Naive thymus-derived CD4-positive, alpha-beta T cell (primary cell): ENCODE measurements around the gene BMP4. TPM values are rescaled to one million over a fixed set of nuclear protein-coding genes. Genes with fewer than 3 reads are reported as not detected.

ENCODE experiments used
- ATAC-seq: fragments of 150-1000 bp; cut with Tn5 transposase; 2 replicates; pipeline ENCODE4 v1.10.0; 2021; ENCODE audit warnings: mild to moderate bottlenecking, moderate library complexity
- CTCF ChIA-PET: fragments of 350-600 bp; sonication (Branson Sonifier 250); formaldehyde crosslinking; loops from one replicate; lab custom pipeline; 2021; ENCODE audit warnings: antibody characterized with exemption; lab: Charles Lee
- POLR2A ChIA-PET: fragments of 350-600 bp; sonication (Branson Sonifier 250); formaldehyde crosslinking; loops from one replicate; lab custom pipeline; 2021; ENCODE audit warnings: antibody characterized with exemption, inconsistent platforms; lab: Charles Lee
- DNase-seq, 9 donors: peaks; one replicate each; pipeline versions ENCODE4 v3.0.0 to v3.0.0-alpha.2; 2020 to 2022; ENCODE audit warnings: mixed read lengths in 1 of 9
- H3K27ac ChIP-seq: one replicate; pipeline ENCODE4 v1.7.0; 2013; ENCODE audit warnings: mild to moderate bottlenecking, low read depth, low read length, moderate library complexity
- H3K27me3 ChIP-seq, 2 donors: one replicate each; pipeline ENCODE4 v1.7.0; 2013; ENCODE audit warnings: low read length in 2 of 2, mild to moderate bottlenecking in 2 of 2, moderate library complexity in 2 of 2; ENCODE audit not compliant: control insufficient read depth in 2 of 2, insufficient read depth in 2 of 2
- H3K36me3 ChIP-seq, 3 experiments: 1 replicate in 2 of 3; 2 replicates in 1 of 3; pipeline ENCODE4 v1.7.0; 2013; ENCODE audit warnings: low read length in 3 of 3, mild to moderate bottlenecking in 3 of 3, moderate library complexity in 1 of 3; ENCODE audit not compliant: insufficient read depth in 3 of 3, control insufficient read depth in 2 of 3
- H3K4me1 ChIP-seq, 2 donors: one replicate each; pipeline ENCODE4 v1.7.0; 2013; ENCODE audit warnings: low read length in 2 of 2, mild to moderate bottlenecking in 2 of 2, moderate library complexity in 1 of 2; ENCODE audit not compliant: control insufficient read depth in 2 of 2, insufficient read depth in 2 of 2
- H3K4me3 ChIP-seq: 2 replicates; pipeline ENCODE4 v1.7.0; 2013; ENCODE audit warnings: mild to moderate bottlenecking, low read length
- H3K9me3 ChIP-seq, 3 experiments: 1 replicate in 2 of 3; 2 replicates in 1 of 3; pipeline ENCODE4 v1.7.0; 2013; ENCODE audit warnings: low read length in 3 of 3; ENCODE audit not compliant: control insufficient read depth in 2 of 3
- H3K27ac Mint-ChIP-seq, 9 donors: one replicate each; pipeline ENCODE4 v1.8.0; 2020 to 2022; ENCODE audit warnings: mixed read lengths in 9 of 9, mild to moderate bottlenecking in 8 of 9, moderate library complexity in 5 of 9, inconsistent platforms in 2 of 9
- H3K27me3 Mint-ChIP-seq, 5 donors: one replicate each; pipeline ENCODE4 v1.8.0; 2021 to 2022; ENCODE audit warnings: mixed read lengths in 5 of 5, mild to moderate bottlenecking in 1 of 5
- H3K36me3 Mint-ChIP-seq, 5 donors: one replicate each; pipeline ENCODE4 v1.8.0; 2020 to 2022; ENCODE audit warnings: mixed read lengths in 5 of 5, mild to moderate bottlenecking in 3 of 5, inconsistent platforms in 1 of 5
- H3K4me1 Mint-ChIP-seq, 7 donors: one replicate each; pipeline ENCODE4 v1.8.0; 2020 to 2022; ENCODE audit warnings: mixed read lengths in 7 of 7, mild to moderate bottlenecking in 3 of 7, inconsistent platforms in 1 of 7
- H3K4me3 Mint-ChIP-seq, 10 donors: one replicate each; pipeline ENCODE4 v1.8.0; 2020 to 2022; ENCODE audit warnings: mild to moderate bottlenecking in 10 of 10, mixed read lengths in 10 of 10, moderate library complexity in 6 of 10, inconsistent platforms in 2 of 10
- H3K9me3 Mint-ChIP-seq, 11 donors: one replicate each; pipeline ENCODE4 v1.8.0; 2020 to 2022; ENCODE audit warnings: mixed read lengths in 11 of 11, mild to moderate bottlenecking in 4 of 11, inconsistent platforms in 1 of 11, moderate library complexity in 1 of 11
- intact Hi-C, 2 donors: fragments of 100-400 bp; cut with micrococcal nuclease; formaldehyde crosslinking; loops; one replicate each; pipeline ENCODE4 v1.15.1; 2023
- microRNA-seq: library from miRNA; unstranded; fragments of <30 nt; microRNA quantifications from one replicate; pipeline ENCODE4 v1.2.0, GENCODE V29; 2022; ENCODE audit warnings: borderline microRNAs expressed
- polyA plus RNA-seq, 2 donors: library from polyadenylated mRNA; unstranded; fragments of 300-500 nt; fragmentation: Illumina TruSeq; gene quantifications; one replicate each; pipeline ENCODE4 v1.2.3, GENCODE V29; 2021
- total RNA-seq, 6 experiments: library from RNA in 5 of 6; stranded (reverse) in 5 of 6; gene quantifications; 1 replicate in 5 of 6; 2 replicates in 1 of 6; pipeline ENCODE4 v1.2.3 and lab custom pipeline; 2021 to 2026

BMP4 gene
- total and polyA plus RNA-seq, 7 experiments from 2014 or later: 0.24 to 2.3 (median 1.3) TPM; not detected in 2

GRCh38 chr14:53902307-53902706 is 54.3 kb downstream of the BMP4 start:
- no peaks in the 10 kb centered on the region for H3K4me1 Mint-ChIP-seq
- ATAC-seq: no peak
- ChIA-PET POLR2A (no interaction called here), CTCF (no interaction called here)
- Histone ChIP-seq H3K9me3 (no peaks in the 10 kb centered on the region), H3K27me3 (no peaks in the 10 kb centered on the region), H3K4me1 (no peaks in the 10 kb centered on the region), H3K4me3 (no peak overlapping the region), H3K27ac (no peak overlapping the region), H3K36me3 (no peaks in the 10 kb centered on the region)
- H3K27ac Mint-ChIP-seq: no peak overlapping the region
- peaks cover 0 to 16% (median 2%) of the 10 kb centered on the region in 5 donors for H3K27me3 Mint-ChIP-seq
- DNase-seq: no peak
- no peaks in the 10 kb centered on the region for H3K36me3 Mint-ChIP-seq
- no peak overlapping the region for H3K4me3 Mint-ChIP-seq
- intact Hi-C loops: no loop called here
- peaks cover 0 to 18% (median 7%) of the 10 kb centered on the region in 11 donors for H3K9me3 Mint-ChIP-seq

DNA sequence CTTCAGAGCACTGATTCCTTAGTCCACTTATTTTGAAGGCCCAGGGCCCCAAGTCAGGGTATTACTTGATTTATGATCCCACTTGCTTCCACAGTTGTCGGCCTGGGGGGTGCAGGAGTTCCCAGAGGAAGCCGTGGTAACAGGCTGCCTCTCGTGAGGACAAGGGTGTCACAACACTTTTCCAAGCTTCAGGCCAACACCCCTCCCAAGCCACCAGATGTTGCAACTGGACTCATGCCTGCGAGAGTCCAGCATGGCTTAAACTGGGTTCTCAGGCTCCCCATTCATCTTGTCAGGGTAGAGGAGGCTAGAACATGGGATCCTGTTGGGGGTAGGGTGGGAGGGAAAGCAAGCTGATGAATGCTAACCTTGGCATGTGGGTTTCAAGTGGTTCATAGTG is 56.1 kb downstream of the BMP4 start:
- Histone ChIP-seq H3K9me3 (no peaks in the 10 kb centered on the region), H3K4me1 (no peaks in the 10 kb centered on the region), H3K27me3 (no peaks in the 10 kb centered on the region), H3K36me3 (no peaks in the 10 kb centered on the region), H3K27ac (no peak overlapping the region), H3K4me3 (no peak overlapping the region)
- Mint-ChIP-seq H3K27ac (no peak overlapping the region), H3K27me3 (peaks cover 2 to 20% (median 10%) of the 10 kb centered on the region in 5 donors), H3K9me3 (peaks cover 0 to 9% (median 7%) of the 10 kb centered on the region in 11 donors), H3K36me3 (no peaks in the 10 kb centered on the region), H3K4me3 (no peak overlapping the region), H3K4me1 (no peaks in the 10 kb centered on the region)
- ATAC-seq (no peak), DNase-seq (no peak)
- POLR2A ChIA-PET: no interaction called here
- intact Hi-C loops: no loop called here
- CTCF ChIA-PET: no interaction called here

Small RNA genes lying within 50 kb of the gene (microRNA-seq; reads per million reads assigned to microRNA genes)
- not detected for gene MIR5580
